Activated CD8-positive, alpha-beta T cell treated with anti-CD3 and anti-CD28 coated beads for 36 hours (primary cell): Measurements from ENCODE around the gene NUP155. TPM values are rescaled to one million over a fixed set of nuclear protein-coding genes. Genes with fewer than 3 reads are reported as not detected.
"Not testable (repeated sequence)": the region's sequence is repeated elsewhere in the genome, so short reads cannot be mapped to it uniquely, and the experiment has no call there.

ENCODE experiments used
- ATAC-seq: fragments of 200-7000 bp; cut with Tn5 transposase; one replicate; pipeline ENCODE4 v1.10.0; 2021; ENCODE audit warnings: mild to moderate bottlenecking, moderate library complexity
- CTCF ChIA-PET: fragments of 350-600 bp; sonication (Branson Sonifier 250); formaldehyde crosslinking; loops from one replicate; lab custom pipeline; 2021; ENCODE audit warnings: antibody characterized with exemption; lab: Charles Lee
- POLR2A ChIA-PET: fragments of 350-600 bp; sonication (Branson Sonifier 250); formaldehyde crosslinking; loops from one replicate; lab custom pipeline; 2021; ENCODE audit warnings: antibody characterized with exemption; lab: Charles Lee
- DNase-seq: peaks from one replicate; pipeline ENCODE4 v3.0.0-alpha.2; 2020
- H3K27ac Mint-ChIP-seq: one replicate; pipeline ENCODE4 v1.8.0; 2021; ENCODE audit warnings: mild to moderate bottlenecking, mixed read lengths
- H3K27me3 Mint-ChIP-seq: one replicate; pipeline ENCODE4 v1.8.0; 2021; ENCODE audit warnings: mixed read lengths
- H3K36me3 Mint-ChIP-seq: one replicate; pipeline ENCODE4 v1.8.0; 2021; ENCODE audit warnings: low read depth, mixed read lengths
- H3K4me1 Mint-ChIP-seq: one replicate; pipeline ENCODE4 v1.8.0; 2021; ENCODE audit warnings: low read depth, mixed read lengths
- H3K4me3 Mint-ChIP-seq: one replicate; pipeline ENCODE4 v1.8.0; 2021; ENCODE audit warnings: mild to moderate bottlenecking, moderate library complexity, mixed read lengths
- H3K9me3 Mint-ChIP-seq: one replicate; pipeline ENCODE4 v1.8.0; 2021; ENCODE audit warnings: mixed read lengths
- intact Hi-C: fragments of 100-400 bp; cut with micrococcal nuclease; formaldehyde crosslinking; loops from one replicate; pipeline ENCODE4 v1.10.0; 2022
- total RNA-seq, 2 experiments: library from RNA; stranded (reverse); gene quantifications; one replicate each; pipeline ENCODE4 v1.2.3, GENCODE V29; 2021
- TF ChIP-seq, protein P1 (sequence below): fragments of 200-600 bp; IDR thresholded peaks from one replicate; pipeline ENCODE4 v1.8.0; 2022; ENCODE audit warnings: antibody characterized with exemption, mild to moderate bottlenecking

NUP155 gene
- 10 to 100 TPM; 89.9 to 92.7 TPM for total RNA-seq

DNA sequence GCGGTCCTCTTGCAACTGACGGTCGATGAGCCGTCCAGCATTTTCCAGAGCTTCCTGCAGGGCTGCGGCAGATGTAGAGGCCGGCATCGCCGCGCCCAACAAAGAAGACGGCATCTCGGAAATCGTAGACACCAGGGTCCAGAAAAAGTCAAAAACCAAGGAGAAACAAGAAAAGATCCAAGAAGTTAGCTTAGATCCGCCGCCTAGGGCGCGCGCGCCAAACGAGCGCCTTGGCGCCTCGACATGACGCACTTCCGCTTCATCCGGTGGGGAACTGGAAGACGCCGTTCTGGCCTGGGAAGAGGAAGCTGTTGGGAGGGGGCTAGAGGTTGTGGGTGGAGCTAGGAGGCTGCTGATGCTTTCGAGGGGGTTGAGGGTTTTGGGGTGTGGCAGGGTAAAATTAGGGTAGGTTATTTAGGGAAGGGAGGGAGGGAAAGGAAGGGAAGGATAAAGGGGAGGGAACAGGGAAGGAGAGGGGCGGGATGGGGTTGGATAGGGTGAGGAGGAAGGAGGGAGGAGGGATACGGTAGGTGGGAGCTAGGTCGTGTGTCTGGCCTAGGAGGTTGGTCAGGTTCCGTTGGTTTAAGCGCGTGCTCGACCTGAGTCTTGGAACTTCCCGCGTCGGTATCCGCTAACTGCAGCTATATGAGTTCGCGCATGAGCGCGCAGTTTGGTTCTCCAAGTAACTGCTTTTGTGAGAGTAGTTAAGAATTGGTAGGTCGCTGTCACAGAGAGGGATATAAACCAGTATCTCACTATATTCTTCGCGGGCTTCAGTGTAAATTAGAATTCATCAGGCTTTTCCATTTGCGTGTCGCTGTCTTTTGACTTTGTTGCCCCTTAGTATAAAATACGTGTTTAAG lies at the start of gene NUP155:
NUP155 (minus strand) TSS at position 243 of the 863 bp plus-strand sequence; CDS start at position 114, 129 bp downstream.
- H3K4me3 Mint-ChIP-seq: peak within 1 kb of the TSS; percentile 98
- DNase-seq (peak; percentile 94), ATAC-seq (peak; percentile 97)
- H3K27me3 Mint-ChIP-seq: no peaks in the 10 kb centered on the region
- H3K9me3 Mint-ChIP-seq: no peaks in the 10 kb centered on the region
- TF ChIP-seq, protein P1, sequence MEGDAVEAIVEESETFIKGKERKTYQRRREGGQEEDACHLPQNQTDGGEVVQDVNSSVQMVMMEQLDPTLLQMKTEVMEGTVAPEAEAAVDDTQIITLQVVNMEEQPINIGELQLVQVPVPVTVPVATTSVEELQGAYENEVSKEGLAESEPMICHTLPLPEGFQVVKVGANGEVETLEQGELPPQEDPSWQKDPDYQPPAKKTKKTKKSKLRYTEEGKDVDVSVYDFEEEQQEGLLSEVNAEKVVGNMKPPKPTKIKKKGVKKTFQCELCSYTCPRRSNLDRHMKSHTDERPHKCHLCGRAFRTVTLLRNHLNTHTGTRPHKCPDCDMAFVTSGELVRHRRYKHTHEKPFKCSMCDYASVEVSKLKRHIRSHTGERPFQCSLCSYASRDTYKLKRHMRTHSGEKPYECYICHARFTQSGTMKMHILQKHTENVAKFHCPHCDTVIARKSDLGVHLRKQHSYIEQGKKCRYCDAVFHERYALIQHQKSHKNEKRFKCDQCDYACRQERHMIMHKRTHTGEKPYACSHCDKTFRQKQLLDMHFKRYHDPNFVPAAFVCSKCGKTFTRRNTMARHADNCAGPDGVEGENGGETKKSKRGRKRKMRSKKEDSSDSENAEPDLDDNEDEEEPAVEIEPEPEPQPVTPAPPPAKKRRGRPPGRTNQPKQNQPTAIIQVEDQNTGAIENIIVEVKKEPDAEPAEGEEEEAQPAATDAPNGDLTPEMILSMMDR: no peak
- ChIA-PET POLR2A (interaction anchor here (0.8 to 3.0 kb wide), 14 partner anchors 8 to 501 kb away, joined by 3 to 19 read pairs (median 4); partner anchors contain the start of genes CPLANE1 and WDR70), CTCF (interaction anchor here (0.9 to 2.3 kb wide), 5 partner anchors 8 to 42 kb away, joined by 3 to 17 read pairs (median 3); partner anchors contain the start of gene WDR70)
- intact Hi-C loops: no loop called here
- H3K27ac Mint-ChIP-seq: peak within 1 kb of the TSS; percentile 99
- H3K36me3 Mint-ChIP-seq: peaks cover 29% of the 10 kb centered on the region
- peaks cover 25% of the 10 kb centered on the region for H3K4me1 Mint-ChIP-seq

DNA sequence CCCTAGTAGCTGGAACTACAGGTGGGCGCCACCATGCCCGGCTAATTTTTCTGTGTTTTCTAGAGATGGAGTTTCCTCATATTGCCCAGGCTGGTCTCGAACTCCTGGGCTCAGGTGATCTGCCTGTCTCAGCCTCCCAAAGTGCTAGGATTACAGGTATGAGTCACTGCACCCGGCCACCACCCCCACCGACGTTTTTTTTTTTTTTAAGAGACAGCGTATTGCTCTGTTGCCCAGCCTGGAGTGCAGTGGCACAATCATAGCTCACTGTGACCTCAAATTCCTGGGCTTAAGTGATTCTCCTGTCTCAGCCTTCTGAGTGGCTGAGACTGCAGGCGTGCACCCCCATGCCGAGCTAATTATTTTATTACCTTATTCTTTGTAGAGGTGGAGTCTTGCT lies 46.4 kb upstream of the NUP155 start:
- Mint-ChIP-seq H3K36me3 (peaks cover 8% of the 10 kb centered on the region), H3K27ac (no peak overlapping the region), H3K27me3 (no peaks in the 10 kb centered on the region), H3K9me3 (no peaks in the 10 kb centered on the region), H3K4me1 (peaks cover 8% of the 10 kb centered on the region), H3K4me3 (no peak overlapping the region)
- intact Hi-C loops: no loop called here
- ChIA-PET CTCF (no interaction called here), POLR2A (no interaction called here)
- DNase-seq (no peak), ATAC-seq (no peak)
- TF ChIP-seq, protein P1: no peak

DNA sequence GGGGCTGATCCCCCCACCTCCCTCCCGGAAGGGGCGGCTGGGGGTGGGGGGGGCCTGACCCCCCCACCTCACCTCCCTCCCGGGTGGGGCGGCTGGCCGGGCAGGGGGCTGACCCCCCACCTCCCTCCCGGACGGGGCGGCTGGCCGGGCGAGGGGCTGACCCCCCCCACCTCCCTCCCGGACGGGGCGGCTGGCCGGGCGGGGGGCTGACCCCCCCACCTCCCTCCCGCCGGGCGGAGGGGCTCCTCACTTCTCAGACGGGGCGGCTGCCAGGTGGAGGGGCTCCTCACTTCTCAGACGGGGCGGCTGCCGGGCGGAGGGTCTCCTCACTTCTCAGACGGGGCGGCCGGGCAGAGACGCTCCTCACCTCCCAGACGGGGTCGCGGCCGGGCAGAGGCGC lies 44.5 kb upstream of the NUP155 start:
- POLR2A ChIA-PET, ATAC-seq, H3K27ac Mint-ChIP-seq, H3K4me1 Mint-ChIP-seq, H3K9me3 Mint-ChIP-seq, intact Hi-C loops, CTCF ChIA-PET, H3K4me3 Mint-ChIP-seq, DNase-seq, H3K36me3 Mint-ChIP-seq, H3K27me3 Mint-ChIP-seq: not testable (repeated sequence)

DNA sequence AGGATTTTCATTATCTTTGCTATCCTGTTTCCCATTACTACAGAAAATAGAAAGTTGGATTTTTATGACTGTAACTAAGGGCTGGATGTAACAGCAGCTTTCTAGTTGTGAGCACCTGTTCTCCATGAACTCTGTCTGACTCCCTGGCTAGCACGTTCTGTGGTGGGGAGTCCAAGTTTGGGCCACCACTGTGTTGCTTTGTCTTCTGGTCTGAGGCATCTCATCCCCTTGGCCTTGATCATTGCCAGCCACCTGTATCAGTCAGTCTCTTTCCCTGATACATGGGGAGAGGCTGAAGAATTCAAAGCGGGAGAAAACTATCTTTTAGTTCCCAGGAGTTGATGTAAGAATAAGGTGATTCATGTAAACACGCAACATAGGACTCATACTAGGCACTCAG lies 41.6 kb upstream of the NUP155 start:
- H3K27me3 Mint-ChIP-seq: no peaks in the 10 kb centered on the region
- TF ChIP-seq, protein P1: no peak
- peaks cover 2% of the 10 kb centered on the region for H3K4me1 Mint-ChIP-seq
- H3K36me3 Mint-ChIP-seq: peaks cover 13% of the 10 kb centered on the region
- DNase-seq (no peak), ATAC-seq (no peak)
- no peak overlapping the region for H3K4me3 Mint-ChIP-seq
- CTCF ChIA-PET: interaction anchor here (0.8 to 2.4 kb wide), 27 partner anchors 8 to 780 kb away, joined by 3 to 27 read pairs (median 4); partner anchors contain the start of gene NUP155
- no peak overlapping the region for H3K27ac Mint-ChIP-seq
- intact Hi-C loops: loop anchor here (5.0 kb wide), 1 partner anchor 780 kb away; no protein-coding TSS in a partner anchor
- no peaks in the 10 kb centered on the region for H3K9me3 Mint-ChIP-seq
- POLR2A ChIA-PET: no interaction called here

DNA sequence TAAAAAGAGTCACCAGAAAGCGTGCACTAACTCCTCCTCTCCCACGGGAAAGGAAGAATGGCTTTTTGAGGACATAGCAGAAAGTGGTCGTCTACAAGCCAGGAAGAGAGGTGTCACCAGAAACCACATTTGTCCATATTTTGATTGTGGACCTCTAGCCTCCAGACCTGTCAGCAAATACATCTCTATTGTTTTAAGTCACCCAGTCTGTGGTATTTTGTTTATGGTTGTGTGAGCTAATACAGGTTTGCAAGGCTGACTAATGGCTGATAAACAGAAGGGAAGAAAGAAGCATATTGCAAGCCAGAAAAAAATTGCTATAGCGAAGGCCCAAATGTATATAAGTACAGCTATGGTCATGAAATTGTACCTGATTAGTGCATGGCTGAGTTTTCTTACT lies 29.6 kb upstream of the NUP155 start:
- POLR2A ChIA-PET: no interaction called here
- Mint-ChIP-seq H3K9me3 (no peaks in the 10 kb centered on the region), H3K4me1 (no peaks in the 10 kb centered on the region), H3K27me3 (no peaks in the 10 kb centered on the region), H3K4me3 (no peak overlapping the region), H3K36me3 (peaks cover 16% of the 10 kb centered on the region), H3K27ac (no peak overlapping the region)
- CTCF ChIA-PET: interaction anchor here (1.8 kb wide), 1 partner anchor 13 kb away, joined by 10 read pairs; no protein-coding TSS in a partner anchor
- no peak for ATAC-seq
- TF ChIP-seq, protein P1: no peak
- intact Hi-C loops: no loop called here
- no peak for DNase-seq
